H1 (cell line): ENCODE results near the gene CRX. TPM values are rescaled to one million over a fixed set of nuclear protein-coding genes. Genes with fewer than 3 reads are reported as not detected.
"Not testable (repeated sequence)": the region's sequence is repeated elsewhere in the genome, so short reads cannot be mapped to it uniquely, and the experiment has no call there.

ENCODE experiments used
- CTCF ChIA-PET: fragments of 300-600 bp; sonication (Branson Sonifier 250); formaldehyde crosslinking; loops from one replicate; lab custom pipeline; 2021; ENCODE audit not compliant: partially characterized antibody; lab: Charles Lee
- POLR2A ChIA-PET: fragments of 300-600 bp; sonication (Branson Sonifier 250); formaldehyde crosslinking; loops from one replicate; lab custom pipeline; 2021; ENCODE audit warnings: inconsistent platforms; ENCODE audit not compliant: partially characterized antibody; lab: Charles Lee
- DNase-seq, 2 experiments: peaks; one replicate each; pipeline versions ENCODE4 v3.0.0 to v3.0.0-alpha.2; 2010 to 2022; ENCODE audit warnings: low spot score in 2 of 2, low read depth in 1 of 2, mixed read lengths in 1 of 2
- FAIRE-seq: peaks from 2 replicates; lab custom pipeline; 2011; peaks lifted over from hg19 to GRCh38; lab: Jason Lieb, UNC
- H2AFZ ChIP-seq: 2 replicates; pipeline ENCODE4 v1.8.1; 2012; ENCODE audit warnings: low read length, inconsistent platforms
- H2AK5ac ChIP-seq: 2 replicates; pipeline ENCODE4 v1.6.1; 2013; ENCODE audit warnings: low read depth, low read length
- H2BK120ac ChIP-seq: replicated peaks from 2 replicates; pipeline ENCODE3; 2013; ENCODE audit warnings: low read depth, low read length, inconsistent platforms
- H2BK12ac ChIP-seq: 2 replicates; pipeline ENCODE4 v1.6.1; 2013; ENCODE audit warnings: low read depth, low read length
- H2BK15ac ChIP-seq: 2 replicates; pipeline ENCODE4 v1.6.1; 2013; ENCODE audit warnings: low read length
- H2BK20ac ChIP-seq: 2 replicates; pipeline ENCODE4 v1.6.1; 2013; ENCODE audit warnings: low read length
- H2BK5ac ChIP-seq: 2 replicates; pipeline ENCODE4 v1.6.1; 2013; ENCODE audit warnings: low read depth, low read length
- H3K14ac ChIP-seq: 2 replicates; pipeline ENCODE4 v1.6.1; 2013; ENCODE audit warnings: inconsistent platforms; ENCODE audit not compliant: insufficient read length
- H3K18ac ChIP-seq: 2 replicates; pipeline ENCODE4 v1.6.1; 2013; ENCODE audit warnings: low read length; ENCODE audit errors: extremely low read depth
- H3K23ac ChIP-seq: 2 replicates; pipeline ENCODE4 v1.6.1; 2013; ENCODE audit warnings: inconsistent platforms; ENCODE audit not compliant: insufficient read length
- H3K23me2 ChIP-seq: 2 replicates; pipeline ENCODE4 v1.6.1; 2013; ENCODE audit warnings: low read depth, low read length
- H3K27ac ChIP-seq: 2 replicates; pipeline ENCODE4 v1.6.1; 2011; ENCODE audit warnings: low read depth, low read length, inconsistent platforms
- H3K27me3 ChIP-seq, 4 experiments: replicated peaks in 1 of 4; 1 replicate in 1 of 4; 2 replicates in 3 of 4; pipeline versions ENCODE4 v1.6.1 to v1.8.1; 2011 to 2013; ENCODE audit warnings: low read length in 3 of 4, mild to moderate bottlenecking in 3 of 4, inconsistent platforms in 2 of 4, mixed read lengths in 2 of 4, moderate library complexity in 1 of 4; ENCODE audit not compliant: control insufficient read depth in 3 of 4, insufficient read depth in 3 of 4; ENCODE audit errors: extremely low read depth in 1 of 4
- H3K36me3 ChIP-seq, 4 experiments: 2 replicates each; pipeline versions ENCODE4 v1.6.1 to v1.8.1; 2011 to 2013; ENCODE audit warnings: mild to moderate bottlenecking in 4 of 4, low read length in 3 of 4, moderate library complexity in 2 of 4, control low read depth in 1 of 4, inconsistent platforms in 1 of 4; ENCODE audit not compliant: insufficient read depth in 4 of 4, control insufficient read depth in 2 of 4
- H3K4ac ChIP-seq: replicated peaks from 2 replicates; pipeline ENCODE3; 2013; ENCODE audit warnings: low read length, low read depth, mixed read lengths, inconsistent platforms; ENCODE audit not compliant: insufficient read length
- H3K4me1 ChIP-seq, 4 experiments: replicated peaks in 1 of 4; 1 replicate in 1 of 4; 2 replicates in 3 of 4; pipeline versions ENCODE4 v1.6.1 to v1.8.1; 2011 to 2013; ENCODE audit warnings: low read length in 3 of 4, inconsistent platforms in 2 of 4, mixed read lengths in 1 of 4; ENCODE audit not compliant: insufficient read depth in 4 of 4, control insufficient read depth in 3 of 4
- H3K4me2 ChIP-seq, 2 experiments: 2 replicates each; pipeline versions ENCODE4 v1.6.1 to v1.8.1; 2011 to 2013; ENCODE audit warnings: low read depth in 2 of 2, low read length in 2 of 2, control low read depth in 1 of 2, inconsistent platforms in 1 of 2, mild to moderate bottlenecking in 1 of 2; ENCODE audit not compliant: insufficient read depth in 1 of 2
- H3K4me3 ChIP-seq, 4 experiments: fragments of 200-600, 300-600 bp in 1 of 4; sonication (generic), shearing (Covaris generic), sonication (Bioruptor Twin) in 1 of 4; 2 replicates each; pipeline versions ENCODE4 v1.5.1 to v1.8.1; 2011 to 2016; ENCODE audit warnings: low read length in 4 of 4, low read depth in 3 of 4, control low read depth in 2 of 4, inconsistent platforms in 2 of 4, mild to moderate bottlenecking in 2 of 4, mixed read lengths in 1 of 4, moderate library complexity in 1 of 4; ENCODE audit not compliant: insufficient read depth in 2 of 4; ENCODE audit errors: extremely low read depth in 1 of 4
- H3K56ac ChIP-seq: replicated peaks from 2 replicates; pipeline ENCODE3; 2013; ENCODE audit warnings: low read depth, mild to moderate bottlenecking, mixed read lengths, low read length, inconsistent platforms; ENCODE audit not compliant: insufficient read length
- H3K79me1 ChIP-seq: 2 replicates; pipeline ENCODE4 v1.6.1; 2013; ENCODE audit warnings: low read depth, low read length, control low read depth
- H3K79me2 ChIP-seq, 2 experiments: 2 replicates each; pipeline versions ENCODE4 v1.6.1 to v1.8.1; 2012 to 2013; ENCODE audit warnings: low read length in 2 of 2, mild to moderate bottlenecking in 2 of 2, inconsistent platforms in 1 of 2; ENCODE audit not compliant: insufficient read depth in 2 of 2, control insufficient read depth in 1 of 2
- H3K9ac ChIP-seq, 4 experiments: replicated peaks in 1 of 4; 1 replicate in 1 of 4; 2 replicates in 3 of 4; pipeline versions ENCODE4 v1.6.1 to v1.8.1; 2011 to 2013; ENCODE audit warnings: low read depth in 3 of 4, low read length in 3 of 4, control low read depth in 2 of 4, mild to moderate bottlenecking in 2 of 4, moderate library complexity in 2 of 4, inconsistent platforms in 1 of 4; ENCODE audit errors: extremely low read depth in 1 of 4
- H3K9me3 ChIP-seq, 2 experiments: 2 replicates each; pipeline versions ENCODE4 v1.6.1 to v1.8.1; 2012 to 2013; ENCODE audit warnings: mild to moderate bottlenecking in 2 of 2, moderate library complexity in 2 of 2, control low read depth in 1 of 2, inconsistent platforms in 1 of 2, low read depth in 1 of 2, low read length in 1 of 2, mixed read lengths in 1 of 2; ENCODE audit not compliant: insufficient read depth in 2 of 2
- H4K20me1 ChIP-seq, 2 experiments: replicated peaks in 1 of 2; 2 replicates each; pipeline versions ENCODE3 to v1.8.1; 2011 to 2013; ENCODE audit warnings: inconsistent platforms in 2 of 2, low read length in 2 of 2, mild to moderate bottlenecking in 1 of 2; ENCODE audit not compliant: insufficient read depth in 2 of 2, control insufficient read depth in 1 of 2
- H4K5ac ChIP-seq: 2 replicates; pipeline ENCODE4 v1.6.1; 2013; ENCODE audit warnings: low read length, low read depth, mixed read lengths, inconsistent platforms; ENCODE audit not compliant: insufficient read length
- H4K8ac ChIP-seq: 2 replicates; pipeline ENCODE4 v1.8.0; 2013; ENCODE audit warnings: mild to moderate bottlenecking, moderate library complexity, low read length, inconsistent platforms; ENCODE audit not compliant: insufficient read depth; ENCODE audit errors: extremely low read depth
- H4K91ac ChIP-seq: replicated peaks from 2 replicates; pipeline ENCODE3; 2013; ENCODE audit warnings: low read length, mixed read lengths, inconsistent platforms; ENCODE audit not compliant: insufficient read length
- WGBS, 2 experiments: shearing (Covaris generic) in 1 of 2; methylation state at CpG; one replicate each; pipeline versions ENCODE4 v1.1.6 to v1.1.7; 2013 to 2015; ENCODE audit warnings: low lambda C conversion rate in 2 of 2, mixed read lengths in 2 of 2, inconsistent platforms in 1 of 2, low coverage in 1 of 2, missing lambda C conversion rate in 1 of 2; ENCODE audit not compliant: insufficient replicate concordance in 2 of 2, insufficient coverage in 1 of 2, insufficient read length in 1 of 2; ENCODE audit errors: extremely low coverage in 1 of 2, missing lambda C conversion rate in 1 of 2; 5-methylcytosine and 5-hydroxymethylcytosine counted together
- polyA plus RNA-seq, 7 experiments: library from polyadenylated mRNA; depleted of rRNA in 3 of 7; stranded (reverse) in 5 of 7; unstranded in 2 of 7; fragments of >200 nt in 5 of 7; fragments of 200-250 nt in 2 of 7; gene quantifications; 1 replicate in 5 of 7; 2 replicates in 1 of 7; 4 replicates in 1 of 7; pipeline versions ENCODE4 v1.2.1 to v1.2.3, GENCODE V29; 2011 to 2013; ENCODE audit warnings: missing spikeins in 2 of 7, mixed read lengths in 2 of 7
- total RNA-seq: library from RNA; stranded (reverse); fragmentation: NEBNext Ultra II Directional; extraction: Animal tissue kit (Norgen Biotek cat#: 25700); gene quantifications from 2 replicates; pipeline ENCODE4 v1.2.1, GENCODE V29; 2021

Gene CRX
- total and polyA plus RNA-seq, 2 of the 8 experiments (the other 6 are each of a cell fraction or from before 2014, with no cell fraction given), result 0.08 TPM; not detected in 1

DNA sequence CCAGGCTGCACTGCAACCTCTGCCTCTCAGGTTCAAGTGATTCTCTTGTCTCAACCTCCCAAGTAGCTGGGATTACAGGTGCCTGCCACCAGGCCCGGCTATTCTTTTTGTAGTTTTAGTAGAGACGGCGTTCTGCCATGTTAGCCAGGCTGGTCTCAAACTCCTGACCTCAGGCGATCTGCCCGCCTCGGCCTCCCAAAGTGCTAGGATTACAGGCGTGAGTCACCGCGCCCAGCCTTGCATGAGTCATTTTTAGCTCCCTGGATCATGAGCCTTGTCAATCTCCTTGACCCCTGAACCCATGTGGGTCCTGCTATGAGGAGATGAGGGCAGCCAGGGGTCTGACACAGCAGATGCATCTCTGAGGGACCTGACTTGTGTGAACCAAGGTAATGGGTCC, 36.5 kb downstream of the CRX start:
- H2BK120ac ChIP-seq, H3K23me2 ChIP-seq, H2BK15ac ChIP-seq, FAIRE-seq, H3K36me3 ChIP-seq, H3K27ac ChIP-seq, H2AK5ac ChIP-seq, H3K23ac ChIP-seq, H3K4me2 ChIP-seq, H3K9ac ChIP-seq, H4K5ac ChIP-seq, H2AFZ ChIP-seq, H3K18ac ChIP-seq, DNase-seq, H2BK12ac ChIP-seq, H2BK20ac ChIP-seq, H3K79me1 ChIP-seq, H3K79me2 ChIP-seq, H4K8ac ChIP-seq, H4K20me1 ChIP-seq, H4K91ac ChIP-seq, H3K4me3 ChIP-seq, H3K56ac ChIP-seq, H3K14ac ChIP-seq, H2BK5ac ChIP-seq, H3K9me3 ChIP-seq, H3K27me3 ChIP-seq, H3K4me1 ChIP-seq, H3K4ac ChIP-seq: not testable (repeated sequence)
- ChIA-PET CTCF (interaction anchor here (0.6 to 1.7 kb wide), 5 partner anchors 10 to 146 kb away, joined by 3 to 5 read pairs (median 3); no protein-coding TSS in a partner anchor), POLR2A (interaction anchor here (0.7 kb wide), 1 partner anchor 9 kb away, joined by 3 read pairs; no protein-coding TSS in a partner anchor)
- 94% methylated on average over 9 of the region's 9 CpGs; no CpG with 5 or more reads in 1 of the 2 experiments for WGBS, 2 experiments

DNA sequence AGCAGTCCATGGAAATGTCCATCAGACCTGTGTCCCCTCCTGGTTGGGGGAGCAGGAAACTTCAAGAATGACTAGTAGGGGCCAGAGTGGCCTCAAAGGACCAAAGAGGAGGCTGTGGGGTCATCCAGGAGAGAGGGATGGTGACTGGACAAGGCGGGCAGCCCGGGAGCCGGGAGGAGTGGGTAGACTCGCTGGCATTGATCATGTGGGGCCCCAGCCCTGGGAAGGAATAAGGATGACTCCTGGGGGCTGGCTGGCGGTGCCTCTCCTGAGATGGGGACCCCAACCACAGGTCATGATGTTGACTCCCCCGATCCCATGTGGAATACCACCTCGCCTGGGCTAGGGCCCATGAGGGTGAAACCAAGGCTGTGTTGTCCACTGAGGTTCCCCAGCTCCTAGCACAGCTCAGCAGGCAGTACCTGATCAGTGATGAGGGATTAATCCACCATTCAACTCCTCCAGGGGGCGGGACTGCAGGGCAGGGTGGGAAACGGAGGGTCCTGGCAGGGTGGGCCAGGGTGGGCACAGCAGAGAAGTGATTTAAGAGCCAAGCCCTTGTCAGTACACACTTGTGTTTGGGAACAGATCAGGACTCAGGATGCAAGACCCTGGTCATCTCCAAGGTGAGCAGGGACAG, 37.0 kb downstream of the CRX start, which contains the start of gene TPRX2:
Gene TPRX2, plus strand, starts transcription at position 590 of the 640 bp plus-strand sequence. Its CDS starts 12 bp downstream, at position 602.
- H3K9ac ChIP-seq, H2AK5ac ChIP-seq, H3K27me3 ChIP-seq, H3K23ac ChIP-seq, H3K4me2 ChIP-seq, H3K4ac ChIP-seq, H3K56ac ChIP-seq, H3K36me3 ChIP-seq, H2BK120ac ChIP-seq, H2BK5ac ChIP-seq, H3K4me1 ChIP-seq, H3K27ac ChIP-seq, H3K18ac ChIP-seq, H2BK12ac ChIP-seq, H4K8ac ChIP-seq, H3K9me3 ChIP-seq, H2AFZ ChIP-seq, H3K4me3 ChIP-seq, H3K23me2 ChIP-seq, H2BK15ac ChIP-seq, H4K91ac ChIP-seq, H4K5ac ChIP-seq, H2BK20ac ChIP-seq, H4K20me1 ChIP-seq, H3K14ac ChIP-seq, DNase-seq, H3K79me2 ChIP-seq, H3K79me1 ChIP-seq, FAIRE-seq: not testable (repeated sequence)
- ChIA-PET POLR2A (interaction anchor here (0.7 kb wide), 1 partner anchor 10 kb away, joined by 3 read pairs; no protein-coding TSS in a partner anchor), CTCF (interaction anchor here (1.7 kb wide), 1 partner anchor 64 kb away, joined by 5 read pairs; no protein-coding TSS in a partner anchor)
- WGBS, 2 experiments, result 84% methylated on average over 7 of the region's 9 CpGs; no CpG with 5 or more reads in 1 of the 2 experiments
